Measurements from ENCODE around the gene RAP1A.

- no peak for TF ChIP-seq CTCF (IDR thresholded peaks at IDR 0.05)
- no peak for TF ChIP-seq NFIC (IDR thresholded peaks at IDR 0.05; ENCODE audit: borderline replicate concordance)
- no peak for TF ChIP-seq MAX (IDR thresholded peaks at IDR 0.05; ENCODE audit: low read depth)
Measured at GRCh38 chr1:111648806-111649205, 29.2 kb downstream of the RAP1A start.
